KMS-11 (cell line): ENCODE data around the gene SMTNL1.

Source experiments
- H2AFZ ChIP-seq: fragments of 200-600 bp; sonication (generic); 2 replicates; pipeline ENCODE4 v1.6.1; 2016; ENCODE audit warnings: antibody characterized with exemption, mixed run types, low read depth
- H3K27ac ChIP-seq: fragments of 200-600 bp; sonication (generic); 2 replicates; pipeline ENCODE4 v1.6.1; 2016; ENCODE audit warnings: mild to moderate bottlenecking, mixed run types
- H3K27me3 ChIP-seq: fragments of 200-600 bp; sonication (generic); 2 replicates; pipeline ENCODE4 v1.6.1; 2017; ENCODE audit warnings: mild to moderate bottlenecking, low read depth, mixed run types, moderate library complexity; ENCODE audit not compliant: insufficient read depth
- H3K36me3 ChIP-seq: fragments of 200-600 bp; sonication (generic); 2 replicates; pipeline ENCODE4 v1.6.1; 2017; ENCODE audit warnings: mild to moderate bottlenecking, mixed run types; ENCODE audit not compliant: insufficient read depth
- H3K4me1 ChIP-seq: fragments of 200-600 bp; sonication (generic); 2 replicates; pipeline ENCODE4 v1.6.1; 2016; ENCODE audit warnings: mild to moderate bottlenecking, low read depth, mixed run types; ENCODE audit not compliant: poor library complexity, severe bottlenecking
- H3K4me2 ChIP-seq: fragments of 200-600 bp; sonication (generic); 2 replicates; pipeline ENCODE4 v1.7.0; 2016; ENCODE audit warnings: mild to moderate bottlenecking, mixed run types
- H3K4me3 ChIP-seq: fragments of 200-600 bp; sonication (generic); IDR thresholded peaks from 2 replicates; pipeline ENCODE4 v1.6.1; 2017; ENCODE audit warnings: low read depth, low read length, mixed read lengths; ENCODE audit not compliant: insufficient read depth
- H3K79me2 ChIP-seq: fragments of 200-600 bp; sonication (generic); 2 replicates; pipeline ENCODE4 v1.6.1; 2016; ENCODE audit warnings: low read depth, mixed run types; ENCODE audit not compliant: insufficient read depth
- H3K9ac ChIP-seq: fragments of 200-600 bp; sonication (generic); 2 replicates; pipeline ENCODE4 v1.6.1; 2016; ENCODE audit warnings: mild to moderate bottlenecking, mixed run types
- H4K20me1 ChIP-seq: fragments of 200-600 bp; sonication (generic); 2 replicates; pipeline ENCODE4 v1.6.1; 2016; ENCODE audit warnings: mild to moderate bottlenecking, mixed run types; ENCODE audit not compliant: insufficient read depth
- TF ChIP-seq, protein P1 (sequence below): fragments of 200-600 bp; sonication (generic); conservative IDR thresholded peaks from 2 replicates; pipeline ENCODE4 v1.6.1; 2017; ENCODE audit warnings: low read depth, mild to moderate bottlenecking, antibody characterized with exemption, low read length, moderate library complexity, mixed read lengths

Gene SMTNL1

DNA sequence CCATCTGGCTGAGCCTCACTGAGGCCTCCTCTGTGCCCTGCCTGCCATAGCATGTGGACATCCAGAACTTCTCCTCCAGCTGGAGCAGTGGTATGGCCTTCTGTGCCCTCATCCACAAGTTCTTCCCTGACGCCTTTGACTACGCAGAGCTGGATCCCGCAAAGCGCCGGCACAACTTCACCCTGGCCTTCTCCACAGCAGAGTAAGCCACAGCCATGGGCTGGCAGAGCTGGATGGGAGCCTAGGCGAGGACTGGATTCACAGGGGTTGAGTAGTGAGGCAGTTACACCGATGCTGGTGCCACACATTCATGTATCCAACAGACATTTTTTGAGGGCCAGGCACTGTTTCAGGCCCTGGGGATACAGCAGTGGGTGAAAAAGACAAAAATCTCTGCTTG is 9.1 kb downstream of the SMTNL1 start:
- H3K36me3 ChIP-seq, result no peaks in the 10 kb centered on the region
- peaks cover 7% of the 10 kb centered on the region for H3K4me1 ChIP-seq
- H3K4me2 ChIP-seq, result no peak overlapping the region
- no peak overlapping the region for H3K27ac ChIP-seq
- H3K27me3 ChIP-seq, result no peaks in the 10 kb centered on the region
- no peak overlapping the region for H3K4me3 ChIP-seq
- no peaks in the 10 kb centered on the region for H3K79me2 ChIP-seq
- H3K9ac ChIP-seq, result no peak overlapping the region
- no peak overlapping the region for H2AFZ ChIP-seq
- H4K20me1 ChIP-seq, result no peaks in the 10 kb centered on the region
- TF ChIP-seq, protein P1, sequence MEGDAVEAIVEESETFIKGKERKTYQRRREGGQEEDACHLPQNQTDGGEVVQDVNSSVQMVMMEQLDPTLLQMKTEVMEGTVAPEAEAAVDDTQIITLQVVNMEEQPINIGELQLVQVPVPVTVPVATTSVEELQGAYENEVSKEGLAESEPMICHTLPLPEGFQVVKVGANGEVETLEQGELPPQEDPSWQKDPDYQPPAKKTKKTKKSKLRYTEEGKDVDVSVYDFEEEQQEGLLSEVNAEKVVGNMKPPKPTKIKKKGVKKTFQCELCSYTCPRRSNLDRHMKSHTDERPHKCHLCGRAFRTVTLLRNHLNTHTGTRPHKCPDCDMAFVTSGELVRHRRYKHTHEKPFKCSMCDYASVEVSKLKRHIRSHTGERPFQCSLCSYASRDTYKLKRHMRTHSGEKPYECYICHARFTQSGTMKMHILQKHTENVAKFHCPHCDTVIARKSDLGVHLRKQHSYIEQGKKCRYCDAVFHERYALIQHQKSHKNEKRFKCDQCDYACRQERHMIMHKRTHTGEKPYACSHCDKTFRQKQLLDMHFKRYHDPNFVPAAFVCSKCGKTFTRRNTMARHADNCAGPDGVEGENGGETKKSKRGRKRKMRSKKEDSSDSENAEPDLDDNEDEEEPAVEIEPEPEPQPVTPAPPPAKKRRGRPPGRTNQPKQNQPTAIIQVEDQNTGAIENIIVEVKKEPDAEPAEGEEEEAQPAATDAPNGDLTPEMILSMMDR, result no peak

DNA sequence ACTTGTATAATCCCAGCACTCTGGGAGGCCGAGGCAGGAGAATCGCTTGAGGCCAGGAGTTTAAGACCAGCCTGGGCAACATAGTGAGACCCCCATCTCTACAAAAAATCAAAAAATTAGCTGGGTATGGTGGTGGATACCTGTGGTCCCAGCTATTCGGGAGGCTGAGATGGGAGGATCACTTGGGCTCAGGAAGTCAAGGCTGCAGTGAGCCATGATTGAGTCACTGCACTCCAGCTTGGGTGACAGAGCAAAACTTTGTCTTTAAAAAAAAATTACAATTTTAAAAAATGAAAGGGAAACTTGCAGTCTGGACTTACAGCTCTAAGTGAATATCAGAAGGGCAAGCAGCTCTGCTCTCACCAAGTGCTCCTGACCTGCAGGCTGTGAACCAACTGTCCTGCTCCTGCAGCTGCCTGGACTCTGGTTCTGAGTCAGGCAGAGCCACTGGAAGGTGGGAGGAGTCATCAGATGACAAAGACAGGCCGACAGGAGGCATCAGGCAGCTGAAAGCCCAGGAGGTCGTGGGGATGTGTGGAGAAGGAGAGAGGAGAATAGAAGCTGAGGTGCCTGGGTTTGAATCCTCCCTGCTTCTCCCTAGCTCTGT is 9.6 kb downstream of the SMTNL1 start:
- no peak overlapping the region for H3K9ac ChIP-seq
- no peaks in the 10 kb centered on the region for H3K36me3 ChIP-seq
- no peak overlapping the region for H3K4me2 ChIP-seq
- no peak overlapping the region for H3K27ac ChIP-seq
- no peak overlapping the region for H2AFZ ChIP-seq
- TF ChIP-seq, protein P1, result no peak
- H3K4me3 ChIP-seq, result no peak overlapping the region
- H3K27me3 ChIP-seq, result no peaks in the 10 kb centered on the region
- H3K4me1 ChIP-seq, result peaks cover 7% of the 10 kb centered on the region
- no peaks in the 10 kb centered on the region for H3K79me2 ChIP-seq
- H4K20me1 ChIP-seq, result no peaks in the 10 kb centered on the region

DNA sequence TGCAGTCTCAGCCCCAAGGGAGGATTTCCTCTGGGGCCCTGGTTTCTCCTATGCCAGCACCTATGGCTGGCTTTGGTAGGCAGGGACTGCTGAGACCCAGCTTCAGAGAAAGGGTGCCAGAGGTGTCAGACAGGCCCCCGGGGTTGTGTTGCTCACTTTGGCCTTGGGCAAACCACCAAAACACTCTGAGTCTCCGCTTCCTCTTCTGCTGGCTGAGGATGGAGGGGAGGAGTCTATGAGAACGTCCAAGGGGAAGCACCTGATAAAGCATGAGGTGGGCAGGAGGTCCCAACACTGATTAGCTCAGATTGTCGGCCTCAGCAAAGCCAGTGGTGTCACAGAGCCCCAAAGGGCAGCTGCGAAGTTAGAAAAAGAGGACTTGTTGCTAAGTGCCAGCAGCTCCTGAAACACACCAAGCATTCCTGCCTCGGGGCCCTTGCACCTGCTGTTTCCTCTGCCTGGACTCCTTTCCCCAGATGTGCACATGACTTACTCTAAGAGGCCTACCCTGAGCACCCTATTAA is 10.5 kb downstream of the SMTNL1 start:
- Histone ChIP-seq H3K27ac (no peak overlapping the region), H3K9ac (no peak overlapping the region), H3K36me3 (0 out of 2 replicates have a peak, but pooled peaks cover 2% of the 10 kb centered on the region), H4K20me1 (no peaks in the 10 kb centered on the region), H2AFZ (no peak overlapping the region), H3K4me3 (no peak overlapping the region), H3K79me2 (no peaks in the 10 kb centered on the region), H3K4me1 (peaks cover 7% of the 10 kb centered on the region), H3K4me2 (no peak overlapping the region), H3K27me3 (no peaks in the 10 kb centered on the region)
- TF ChIP-seq, protein P1, result no peak

DNA sequence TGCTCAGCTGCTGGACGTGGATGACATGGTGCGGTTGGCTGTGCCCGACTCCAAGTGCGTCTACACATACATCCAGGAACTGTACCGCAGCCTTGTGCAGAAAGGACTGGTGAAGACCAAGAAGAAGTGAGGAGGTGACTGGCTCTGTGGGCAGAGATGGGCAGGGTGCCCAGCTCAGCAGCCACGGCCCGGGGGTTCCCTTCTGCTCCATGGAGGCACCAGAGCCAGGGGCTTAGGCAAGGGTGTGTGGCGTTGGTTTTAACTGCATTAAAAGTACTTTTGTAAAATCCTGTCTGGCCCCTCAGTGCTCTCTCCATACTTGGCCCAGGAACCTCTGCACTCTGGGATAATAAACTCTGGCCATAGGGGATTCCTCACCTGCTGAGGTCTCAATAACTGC is 12.6 kb downstream of the SMTNL1 start:
- peaks cover 7% of the 10 kb centered on the region for H3K4me1 ChIP-seq
- H3K9ac ChIP-seq, result no peak overlapping the region
- H3K36me3 ChIP-seq, result 0 out of 2 replicates have a peak, but pooled peaks cover 3% of the 10 kb centered on the region
- H3K27me3 ChIP-seq, result no peaks in the 10 kb centered on the region
- no peak overlapping the region for H3K4me3 ChIP-seq
- H4K20me1 ChIP-seq, result no peaks in the 10 kb centered on the region
- no peak overlapping the region for H3K4me2 ChIP-seq
- no peaks in the 10 kb centered on the region for H3K79me2 ChIP-seq
- TF ChIP-seq, protein P1, result no peak
- H2AFZ ChIP-seq, result no peak overlapping the region
- no peak overlapping the region for H3K27ac ChIP-seq
